A549 (cell line): ENCODE data around the gene ROR1. TPM values are rescaled to one million over a fixed set of nuclear protein-coding genes. Genes with fewer than 3 reads are reported as not detected.

Experiments used
- ATAC-seq, 2 experiments: fragments of 200-7000 bp in 1 of 2; fragments of >200 bp in 1 of 2; cut with Nextera tagmentation in 1 of 2; cut with Tn5 transposase in 1 of 2; 3 replicates each; pipeline versions ENCODE4 v1.8.0 to v1.9.1; 2018 to 2020; ENCODE audit warnings: mild to moderate bottlenecking in 1 of 2, moderate library complexity in 1 of 2
- CTCF ChIA-PET: fragments of 300-600 bp; sonication (Branson Sonifier 250); formaldehyde crosslinking; extraction: SDS; loops from one replicate; lab custom pipeline; 2021; ENCODE audit warnings: antibody characterized with exemption, inconsistent platforms; lab: Yijun Ruan, JAX
- POLR2A ChIA-PET: fragments of 350-600 bp; formaldehyde crosslinking; extraction: SDS; loops from one replicate; lab custom pipeline; 2021; ENCODE audit warnings: antibody characterized with exemption, inconsistent platforms; lab: Yijun Ruan, JAX
- DNase-seq, 2 experiments: peaks; one replicate each; pipeline versions ENCODE4 v3.0.0 to v3.0.0-alpha.2; 2011 to 2016; ENCODE audit warnings: low read depth in 1 of 2, low spot score in 1 of 2
- FAIRE-seq: peaks from 2 replicates; lab custom pipeline; 2011; peaks lifted over from hg19 to GRCh38; lab: Jason Lieb, UNC
- H3K27ac ChIP-seq, 2 experiments: fragments of >200 bp; sonication (Bioruptor Twin); formaldehyde crosslinking; 3 replicates each; pipeline ENCODE4 v1.5.1; 2016 to 2017
- H3K4me1 ChIP-seq: fragments of >200 bp; sonication (Bioruptor Twin); formaldehyde crosslinking; 3 replicates; pipeline ENCODE4 v1.6.1; 2016
- H3K4me2 ChIP-seq: fragments of >200 bp; sonication (Bioruptor Twin); formaldehyde crosslinking; 3 replicates; pipeline ENCODE4 v1.6.1; 2016
- H3K4me3 ChIP-seq: fragments of >200 bp; sonication (Bioruptor Twin); formaldehyde crosslinking; 3 replicates; pipeline ENCODE4 v1.5.1; 2016
- H3K9me3 ChIP-seq: fragments of >200 bp; sonication (Bioruptor Twin); formaldehyde crosslinking; 3 replicates; pipeline ENCODE4 v1.6.1; 2016
- CBX8 ChIP-seq: fragments of 200-600 bp; sonication (generic); IDR thresholded peaks from 2 replicates; pipeline ENCODE4 v1.6.1; 2016
- CEBPB ChIP-seq, 2 experiments: fragments of >200 bp in 1 of 2; sonication (Bioruptor Twin) in 1 of 2; formaldehyde crosslinking in 1 of 2; IDR thresholded peaks; 2 replicates each; pipeline ENCODE4 v1.6.1; 2012 to 2016
- EHF ChIP-seq: fragments of 250-450 bp; sonication (Bioruptor Pico); IDR thresholded peaks from 2 replicates; pipeline ENCODE4 v1.5.0; 2020; ENCODE audit warnings: mild to moderate bottlenecking
- EP300 ChIP-seq, 2 experiments: fragments of >200 bp; sonication (Bioruptor Twin); formaldehyde crosslinking; IDR thresholded peaks; 2 replicates in 1 of 2; 3 replicates in 1 of 2; pipeline ENCODE4 v1.6.1; 2016 to 2017
- ESRRA ChIP-seq: fragments of 150-350 bp; IDR thresholded peaks from 2 replicates; pipeline ENCODE4 v1.6.1; 2014; ENCODE audit warnings: mild to moderate bottlenecking, low read length, borderline replicate concordance
- FOXS1 ChIP-seq: fragments of 250-450 bp; sonication (Bioruptor Pico); IDR thresholded peaks from 2 replicates; pipeline ENCODE4 v1.5.0; 2020; ENCODE audit warnings: mild to moderate bottlenecking, moderate library complexity
- GATA3 ChIP-seq: IDR thresholded peaks from 2 replicates; pipeline ENCODE4 v1.6.1; 2012; ENCODE audit warnings: borderline replicate concordance
- HEYL ChIP-seq: fragments of 250-450 bp; sonication (Bioruptor Pico); IDR thresholded peaks from 2 replicates; pipeline ENCODE4 v1.8.0; 2021; ENCODE audit warnings: mild to moderate bottlenecking, moderate library complexity
- KDM1A ChIP-seq: fragments of 200-600 bp; sonication (generic); IDR thresholded peaks from 2 replicates; pipeline ENCODE4 v1.6.1; 2016; ENCODE audit warnings: low read depth, mild to moderate bottlenecking
- MAFK ChIP-seq: fragments of 450-650 bp; IDR thresholded peaks from 2 replicates; pipeline ENCODE4 v1.6.1; 2014; ENCODE audit not compliant: partially characterized antibody
- MAZ ChIP-seq: fragments of 150-350 bp; IDR thresholded peaks from 2 replicates; pipeline ENCODE4 v1.6.1; 2014; ENCODE audit warnings: antibody characterized with exemption, low read depth, low read length, borderline replicate concordance
- MYC ChIP-seq: IDR thresholded peaks from 2 replicates; pipeline ENCODE4 v1.6.1; 2012; ENCODE audit warnings: mild to moderate bottlenecking, inconsistent platforms, low read length, improper control_type of control experiment, borderline replicate concordance
- PHF8 ChIP-seq: fragments of 200-600 bp; sonication (generic); IDR thresholded peaks from 2 replicates; pipeline ENCODE4 v1.6.1; 2016; ENCODE audit warnings: low read depth, mild to moderate bottlenecking, antibody characterized with exemption, moderate library complexity, borderline replicate concordance
- POLR2AphosphoS2 ChIP-seq: conservative IDR thresholded peaks from 2 replicates; pipeline ENCODE4 v1.6.1; 2012; ENCODE audit warnings: low read length, improper control_type of control experiment, inconsistent platforms
- SREBF2 ChIP-seq: fragments of 450-650 bp; IDR thresholded peaks from 2 replicates; pipeline ENCODE4 v1.6.1; 2014; ENCODE audit warnings: mild to moderate bottlenecking, moderate library complexity
- ZFP36 ChIP-seq: fragments of 450-650 bp; IDR thresholded peaks from 2 replicates; pipeline ENCODE4 v1.6.1; 2014; ENCODE audit warnings: borderline replicate concordance; ENCODE audit not compliant: partially characterized antibody
- WGBS: methylation state at CpG from one replicate; pipeline ENCODE4 v1.1.6; 2017; ENCODE audit errors: missing lambda C conversion rate; 5-methylcytosine and 5-hydroxymethylcytosine counted together
- polyA plus RNA-seq, 4 experiments: library from polyadenylated mRNA; depleted of rRNA in 3 of 4; stranded (reverse); fragments of >200 nt; fragmentation: RNase III in 1 of 4; extraction: RNeasy Plus Mini Kit Qiagen cat#74134 plus additional on column Dnase treatment in 1 of 4; gene quantifications; 2 replicates in 3 of 4; 3 replicates in 1 of 4; pipeline ENCODE4 v1.2.3, GENCODE V29; 2011 to 2017
- TF ChIP-seq, protein P1 (sequence below): fragments of 450-650 bp; IDR thresholded peaks from 2 replicates; pipeline ENCODE4 v1.6.1; 2014; ENCODE audit warnings: antibody characterized with exemption
- TF ChIP-seq, protein P2 (sequence below): IDR thresholded peaks from 2 replicates; pipeline ENCODE4 v1.6.1; 2012
- TF ChIP-seq, protein P3 (sequence below): fragments of 250-450 bp; sonication (Bioruptor Pico); IDR thresholded peaks from 2 replicates; pipeline ENCODE4 v1.5.0; 2020; ENCODE audit warnings: low read depth, mild to moderate bottlenecking, moderate library complexity

The ROR1 gene
- polyA plus RNA-seq, 2 of the 4 experiments (the other 2 are of a cell fraction) = 6.5 to 19.0 TPM

DNA sequence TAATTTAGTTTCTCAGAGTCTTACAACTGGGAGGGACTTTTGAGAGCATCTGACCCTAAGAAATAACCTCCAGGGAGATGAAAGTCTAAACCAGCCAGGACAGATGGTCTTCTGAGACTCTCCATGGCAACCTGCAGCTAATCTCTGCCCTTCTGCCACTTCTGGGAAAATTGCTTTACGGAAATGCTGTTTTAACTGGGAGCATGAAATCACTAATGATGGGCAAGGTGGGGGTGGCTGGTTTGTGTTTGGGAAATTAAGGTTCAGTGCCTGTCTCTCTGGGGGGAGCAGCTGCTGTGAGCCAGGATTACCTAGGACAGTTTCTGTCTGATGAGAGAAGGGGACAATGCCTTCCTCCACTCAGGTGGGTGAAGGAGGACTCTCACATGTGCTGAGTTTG lies 33.2 kb downstream of the ROR1 start:
- POLR2A ChIA-PET = no interaction called here
- no peak for TF ChIP-seq ZFP36
- TF ChIP-seq ESRRA = no peak
- TF ChIP-seq MYC = no peak
- no peak for TF ChIP-seq PHF8
- no peak for TF ChIP-seq EHF (CRISPR knock-in tag)
- TF ChIP-seq, protein P1, sequence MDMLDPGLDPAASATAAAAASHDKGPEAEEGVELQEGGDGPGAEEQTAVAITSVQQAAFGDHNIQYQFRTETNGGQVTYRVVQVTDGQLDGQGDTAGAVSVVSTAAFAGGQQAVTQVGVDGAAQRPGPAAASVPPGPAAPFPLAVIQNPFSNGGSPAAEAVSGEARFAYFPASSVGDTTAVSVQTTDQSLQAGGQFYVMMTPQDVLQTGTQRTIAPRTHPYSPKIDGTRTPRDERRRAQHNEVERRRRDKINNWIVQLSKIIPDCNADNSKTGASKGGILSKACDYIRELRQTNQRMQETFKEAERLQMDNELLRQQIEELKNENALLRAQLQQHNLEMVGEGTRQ = no peak
- TF ChIP-seq POLR2AphosphoS2 = no peak
- TF ChIP-seq EP300 (IDR thresholded peaks at IDR 0.05) = no peak
- FAIRE-seq (no peak), DNase-seq (no peak), ATAC-seq (no peak)
- Histone ChIP-seq H3K27ac (no peak overlapping the region), H3K4me3 (no peak overlapping the region), H3K4me1 (peaks cover 16% of the 10 kb centered on the region; the same call in 2 of the 3 replicates), H3K4me2 (no peak overlapping the region), H3K9me3 (peaks cover 13% of the 10 kb centered on the region)
- CTCF ChIA-PET = no interaction called here
- 89% methylated on average over 1 of the region's 1 CpG for WGBS

DNA sequence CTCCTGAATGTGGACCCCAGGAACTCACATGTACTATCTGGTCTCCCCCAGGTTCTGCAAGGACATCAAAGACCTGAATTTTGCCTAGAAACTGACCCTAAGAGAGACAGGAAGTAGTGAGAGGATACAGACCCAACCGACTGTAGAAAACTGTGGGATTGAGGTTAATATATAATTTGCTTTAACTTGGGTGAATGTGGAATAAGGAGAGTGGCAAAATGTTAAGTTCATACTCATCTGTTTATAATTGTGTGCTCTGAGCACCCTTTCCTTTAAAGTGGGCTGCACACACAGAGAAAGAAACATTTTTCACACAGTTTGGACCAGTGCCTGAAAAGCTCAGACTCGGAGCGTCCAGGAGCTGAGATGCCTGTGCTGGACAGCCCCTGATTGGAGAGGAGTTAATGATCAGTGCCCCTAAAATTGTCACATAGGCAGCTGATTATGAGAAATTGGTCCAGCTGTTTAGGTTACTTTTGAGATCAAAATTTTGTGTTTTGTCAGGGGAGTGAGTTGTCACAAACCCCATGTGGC lies 37.2 kb downstream of the ROR1 start:
- no peak for FAIRE-seq
- no peak overlapping the region; a peak in 1 of 6 replicates for H3K27ac ChIP-seq
- POLR2A ChIA-PET = no interaction called here
- H3K4me2 ChIP-seq = no peak overlapping the region
- CTCF ChIA-PET = interaction anchor here (0.7 to 1.2 kb wide), 2 partner anchors 119 to 207 kb away, joined by 3 to 8 read pairs; no protein-coding TSS in a partner anchor
- DNase-seq = no peak
- peaks cover 18% of the 10 kb centered on the region for H3K9me3 ChIP-seq
- peaks cover 13% of the 10 kb centered on the region; the same call in 1 of the 3 replicates for H3K4me1 ChIP-seq
- WGBS = 81% methylated on average over 3 of the region's 3 CpGs
- TF ChIP-seq CBX8 = no peak
- no peak for TF ChIP-seq KDM1A
- TF ChIP-seq, protein P1 = no peak
- TF ChIP-seq PHF8 = no peak
- no peak overlapping the region for H3K4me3 ChIP-seq
- ATAC-seq = no peak; a peak in 1 of 6 replicates

DNA sequence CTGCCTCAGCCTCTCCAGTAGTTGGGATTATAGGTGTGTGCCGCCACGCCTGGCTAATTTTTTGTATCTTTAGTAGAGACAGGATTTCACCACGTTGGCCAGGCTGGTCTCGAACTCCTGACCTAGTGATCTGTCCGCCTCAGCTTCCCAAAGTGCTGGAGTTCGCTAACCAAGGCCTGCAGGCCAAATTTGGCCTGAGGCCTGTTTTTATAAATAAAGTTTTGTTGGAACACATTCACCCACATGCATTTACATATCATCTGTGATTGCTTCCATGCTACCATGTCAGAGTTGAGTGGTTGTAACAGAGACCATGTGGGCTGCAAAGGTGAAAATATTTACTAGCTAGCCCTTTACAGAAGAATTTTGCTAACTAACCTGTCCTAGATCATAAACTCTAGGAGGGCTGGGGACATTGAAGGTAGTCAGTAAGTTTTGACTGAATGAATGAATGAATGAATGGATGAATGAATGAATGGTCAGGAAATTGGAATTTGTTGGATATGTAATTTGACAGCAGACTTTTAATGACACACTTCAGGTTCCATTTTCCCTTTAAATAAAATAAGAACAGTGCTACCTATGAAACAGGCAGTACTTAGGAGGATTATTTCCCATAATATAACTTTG lies 38.4 kb downstream of the ROR1 start:
- Histone ChIP-seq H3K4me2 (no peak overlapping the region), H3K4me1 (peaks cover 24% of the 10 kb centered on the region), H3K27ac (no peak overlapping the region), H3K4me3 (no peak overlapping the region), H3K9me3 (peaks cover 18% of the 10 kb centered on the region)
- CTCF ChIA-PET = interaction anchor here (0.7 to 1.2 kb wide), 3 partner anchors 18 to 206 kb away, joined by 3 to 8 read pairs (median 3); no protein-coding TSS in a partner anchor
- POLR2A ChIA-PET = no interaction called here
- ATAC-seq = no peak
- 90% methylated on average over 6 of the region's 6 CpGs for WGBS
- FAIRE-seq = no peak
- TF ChIP-seq MAFK (no peak), SREBF2 (no peak), FOXS1 (CRISPR knock-in tag) (no peak), HEYL (CRISPR knock-in tag) (no peak), CEBPB (IDR thresholded peaks at IDR 0.05) (no peak), GATA3 (no peak), POLR2AphosphoS2 (no peak), MAZ (no peak)
- TF ChIP-seq, protein P2, sequence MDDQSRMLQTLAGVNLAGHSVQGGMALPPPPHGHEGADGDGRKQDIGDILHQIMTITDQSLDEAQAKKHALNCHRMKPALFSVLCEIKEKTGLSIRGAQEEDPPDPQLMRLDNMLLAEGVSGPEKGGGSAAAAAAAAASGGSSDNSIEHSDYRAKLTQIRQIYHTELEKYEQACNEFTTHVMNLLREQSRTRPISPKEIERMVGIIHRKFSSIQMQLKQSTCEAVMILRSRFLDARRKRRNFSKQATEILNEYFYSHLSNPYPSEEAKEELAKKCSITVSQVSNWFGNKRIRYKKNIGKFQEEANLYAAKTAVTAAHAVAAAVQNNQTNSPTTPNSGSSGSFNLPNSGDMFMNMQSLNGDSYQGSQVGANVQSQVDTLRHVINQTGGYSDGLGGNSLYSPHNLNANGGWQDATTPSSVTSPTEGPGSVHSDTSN = no peak
- TF ChIP-seq, protein P3, sequence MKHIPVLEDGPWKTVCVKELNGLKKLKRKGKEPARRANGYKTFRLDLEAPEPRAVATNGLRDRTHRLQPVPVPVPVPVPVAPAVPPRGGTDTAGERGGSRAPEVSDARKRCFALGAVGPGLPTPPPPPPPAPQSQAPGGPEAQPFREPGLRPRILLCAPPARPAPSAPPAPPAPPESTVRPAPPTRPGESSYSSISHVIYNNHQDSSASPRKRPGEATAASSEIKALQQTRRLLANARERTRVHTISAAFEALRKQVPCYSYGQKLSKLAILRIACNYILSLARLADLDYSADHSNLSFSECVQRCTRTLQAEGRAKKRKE (CRISPR knock-in tag) = no peak
- no peak for DNase-seq
